ENCODE results near the gene BRAT1. TPM values are rescaled to one million over a fixed set of nuclear protein-coding genes. Genes with fewer than 3 reads are reported as not detected.
"Not testable (repeated sequence)": the region's sequence is repeated elsewhere in the genome, so short reads cannot be mapped to it uniquely, and the experiment has no call there.

Gene BRAT1
- polyA plus RNA-seq, 2 donors = 15.6 to 19.5 TPM

DNA sequence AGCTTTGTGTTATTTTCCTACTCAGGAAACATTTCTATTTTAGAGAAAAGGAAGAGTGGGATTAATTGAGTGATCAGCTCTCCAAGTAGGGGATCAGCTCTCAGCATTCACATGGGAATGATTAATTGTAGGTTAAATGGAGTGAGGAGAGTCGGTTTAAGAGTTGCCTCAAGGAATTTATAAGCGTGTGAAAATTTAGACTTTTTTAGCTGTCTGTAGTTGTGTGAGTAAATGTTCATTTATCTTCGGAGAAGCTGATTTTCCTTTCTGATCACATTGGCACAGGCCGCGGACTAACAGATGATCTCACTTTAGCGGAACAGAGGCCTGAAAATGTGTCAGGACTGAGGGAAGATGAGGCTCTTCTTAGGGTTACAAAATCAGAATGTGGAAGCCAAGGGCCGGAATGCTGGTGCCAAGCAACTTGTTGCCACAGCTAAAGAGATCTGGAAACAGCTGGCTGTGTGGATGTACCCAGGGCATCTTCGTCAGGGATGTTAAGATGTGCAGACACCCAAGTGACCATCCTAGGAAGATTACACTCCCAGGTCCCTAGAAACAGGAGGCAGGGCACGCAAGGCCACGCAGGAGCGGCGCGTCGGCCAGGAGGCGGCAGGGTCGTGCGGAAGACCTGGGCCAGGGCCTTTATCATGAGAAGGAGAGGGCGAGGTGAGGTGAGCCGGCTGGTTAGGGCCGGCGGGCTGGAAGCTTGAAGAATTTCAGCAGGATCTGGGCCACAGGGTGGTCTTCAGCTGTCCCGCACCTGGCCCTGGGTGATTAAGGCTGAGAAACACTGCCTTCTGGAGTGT is 41.3 kb upstream of the BRAT1 start:
- Histone ChIP-seq H3K27me3 (ENCODE audit: control insufficient read depth in 1 of 2, insufficient read depth in 2 of 2, low read length in 2 of 2) (no peaks in the 10 kb centered on the region), H3K9me3 (ENCODE audit: control insufficient read depth in 2 of 2, insufficient read depth in 1 of 2, low read depth in 1 of 2, low read length in 1 of 2) (no peaks in the 10 kb centered on the region), H3K27ac (ENCODE audit: low read depth in 2 of 2, low read length in 1 of 2) (no peak overlapping the region), H3K36me3 (ENCODE audit: control insufficient read depth in 2 of 2, insufficient read depth in 2 of 2, low read length in 1 of 2) (peaks cover 4 to 41% of the 10 kb centered on the region in 2 donors), H3K4me3 (ENCODE audit: low read depth in 1 of 2, low read length in 2 of 2) (no peak overlapping the region), H3K4me1 (ENCODE audit: control insufficient read depth in 2 of 2, insufficient read depth in 2 of 2, low read length in 1 of 2) (no peaks in the 10 kb centered on the region)
- 80 to 87% methylated on average over 22 of the region's 22 CpGs for WGBS, 2 donors

GRCh38 chr7:2595258-2595860 is 40.0 kb upstream of the BRAT1 start:
- Histone ChIP-seq H3K27ac (ENCODE audit: low read depth in 2 of 2, low read length in 1 of 2) (no peak overlapping the region), H3K27me3 (ENCODE audit: control insufficient read depth in 1 of 2, insufficient read depth in 2 of 2, low read length in 2 of 2) (no peaks in the 10 kb centered on the region), H3K4me3 (ENCODE audit: low read depth in 1 of 2, low read length in 2 of 2) (no peak overlapping the region), H3K9me3 (ENCODE audit: control insufficient read depth in 2 of 2, insufficient read depth in 1 of 2, low read depth in 1 of 2, low read length in 1 of 2) (no peaks in the 10 kb centered on the region), H3K4me1 (ENCODE audit: control insufficient read depth in 2 of 2, insufficient read depth in 2 of 2, low read length in 1 of 2) (no peaks in the 10 kb centered on the region), H3K36me3 (ENCODE audit: control insufficient read depth in 2 of 2, insufficient read depth in 2 of 2, low read length in 1 of 2) (peaks cover 4 to 35% of the 10 kb centered on the region in 2 donors)
- WGBS, 2 donors = 87 to 94% methylated on average over 27 of the region's 27 CpGs

- WGBS, 2 donors = 88 to 89% methylated on average over 10 of the region's 10 CpGs
- H3K9me3 ChIP-seq (ENCODE audit: control insufficient read depth in 2 of 2, insufficient read depth in 1 of 2, low read depth in 1 of 2, low read length in 1 of 2) = no peaks in the 10 kb centered on the region
- no peak overlapping the region for H3K4me3 ChIP-seq (ENCODE audit: low read depth in 1 of 2, low read length in 2 of 2)
- peaks cover 4 to 37% of the 10 kb centered on the region in 2 donors for H3K36me3 ChIP-seq (ENCODE audit: control insufficient read depth in 2 of 2, insufficient read depth in 2 of 2, low read length in 1 of 2)
- H3K4me1 ChIP-seq (ENCODE audit: control insufficient read depth in 2 of 2, insufficient read depth in 2 of 2, low read length in 1 of 2) = no peaks in the 10 kb centered on the region
- no peak overlapping the region for H3K27ac ChIP-seq (ENCODE audit: low read depth in 2 of 2, low read length in 1 of 2)
- H3K27me3 ChIP-seq (ENCODE audit: control insufficient read depth in 1 of 2, insufficient read depth in 2 of 2, low read length in 2 of 2) = no peaks in the 10 kb centered on the region
Observed at GRCh38 chr7:2594599-2594998, 39.3 kb upstream of the BRAT1 start.

DNA sequence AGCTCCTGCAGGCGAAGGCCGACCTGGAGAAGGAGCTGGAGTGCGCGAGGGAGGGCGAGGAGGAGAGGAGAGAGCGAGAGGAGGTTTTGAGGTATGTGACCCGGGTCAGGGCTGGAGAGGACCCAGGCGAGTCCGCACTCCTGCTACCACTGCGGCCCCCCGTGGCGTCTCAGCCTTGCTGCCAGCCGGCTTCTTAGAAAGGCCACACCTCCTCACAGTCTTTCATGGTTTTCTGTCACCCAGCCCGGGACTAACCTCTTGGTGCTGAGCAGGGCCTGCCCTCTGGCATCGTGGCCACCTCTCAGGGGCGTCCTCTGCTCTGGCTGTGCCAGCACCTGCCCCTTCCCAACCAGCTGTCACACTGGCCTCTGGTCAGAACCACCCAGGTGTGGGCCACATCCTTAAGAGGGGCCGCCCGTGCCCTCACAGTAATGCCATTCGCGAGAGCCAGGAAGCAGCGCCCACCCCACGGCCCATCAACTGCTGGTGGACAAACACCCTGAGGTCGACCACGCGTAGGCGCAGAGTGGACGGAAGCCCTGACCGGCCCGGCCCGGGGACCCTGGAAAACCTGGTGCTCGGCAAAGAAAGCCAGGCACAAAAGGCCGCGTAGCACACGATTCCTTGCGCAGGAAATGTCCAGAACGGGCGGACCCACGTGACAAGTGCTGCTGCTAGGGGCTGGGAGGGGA is 37.9 kb upstream of the BRAT1 start:
- 95 to 97% methylated on average over 38 of the region's 38 CpGs for WGBS, 2 donors
- H3K9me3 ChIP-seq (ENCODE audit: control insufficient read depth in 2 of 2, insufficient read depth in 1 of 2, low read depth in 1 of 2, low read length in 1 of 2) = no peaks in the 10 kb centered on the region
- H3K27me3 ChIP-seq (ENCODE audit: control insufficient read depth in 1 of 2, insufficient read depth in 2 of 2, low read length in 2 of 2) = no peaks in the 10 kb centered on the region
- peaks cover 4 to 30% of the 10 kb centered on the region in 2 donors for H3K36me3 ChIP-seq (ENCODE audit: control insufficient read depth in 2 of 2, insufficient read depth in 2 of 2, low read length in 1 of 2)
- H3K27ac ChIP-seq (ENCODE audit: low read depth in 2 of 2, low read length in 1 of 2) = no peak overlapping the region
- H3K4me3 ChIP-seq (ENCODE audit: low read depth in 1 of 2, low read length in 2 of 2) = no peak overlapping the region
- no peaks in the 10 kb centered on the region for H3K4me1 ChIP-seq (ENCODE audit: control insufficient read depth in 2 of 2, insufficient read depth in 2 of 2, low read length in 1 of 2)

- H3K27ac ChIP-seq (ENCODE audit: low read depth in 2 of 2, low read length in 1 of 2) = no peak overlapping the region
- no peaks in the 10 kb centered on the region for H3K4me1 ChIP-seq (ENCODE audit: control insufficient read depth in 2 of 2, insufficient read depth in 2 of 2, low read length in 1 of 2)
- 95 to 97% methylated on average over 23 of the region's 23 CpGs for WGBS, 2 donors
- H3K27me3 ChIP-seq (ENCODE audit: control insufficient read depth in 1 of 2, insufficient read depth in 2 of 2, low read length in 2 of 2) = no peaks in the 10 kb centered on the region
- no peak overlapping the region for H3K4me3 ChIP-seq (ENCODE audit: low read depth in 1 of 2, low read length in 2 of 2)
- no peaks in the 10 kb centered on the region for H3K9me3 ChIP-seq (ENCODE audit: control insufficient read depth in 2 of 2, insufficient read depth in 1 of 2, low read depth in 1 of 2, low read length in 1 of 2)
- H3K36me3 ChIP-seq (ENCODE audit: control insufficient read depth in 2 of 2, insufficient read depth in 2 of 2, low read length in 1 of 2) = peaks cover 4 to 33% of the 10 kb centered on the region in 2 donors
Observed at GRCh38 chr7:2592375-2592865, 37.1 kb upstream of the BRAT1 start.

- not testable (repeated sequence) for H3K27ac ChIP-seq (ENCODE audit: low read depth in 2 of 2, low read length in 1 of 2); H3K4me1 ChIP-seq (ENCODE audit: control insufficient read depth in 2 of 2, insufficient read depth in 2 of 2, low read length in 1 of 2); H3K4me3 ChIP-seq (ENCODE audit: low read depth in 1 of 2, low read length in 2 of 2); H3K9me3 ChIP-seq (ENCODE audit: control insufficient read depth in 2 of 2, insufficient read depth in 1 of 2, low read depth in 1 of 2, low read length in 1 of 2); H3K27me3 ChIP-seq (ENCODE audit: control insufficient read depth in 1 of 2, insufficient read depth in 2 of 2, low read length in 2 of 2)
- WGBS, 2 donors = 94 to 98% methylated on average over 15 of the region's 15 CpGs
- H3K36me3 ChIP-seq (ENCODE audit: control insufficient read depth in 2 of 2, insufficient read depth in 2 of 2, low read length in 1 of 2) = peaks cover 0 to 30% of the 10 kb centered on the region in 2 donors
Observed at GRCh38 chr7:2589941-2590340, 34.6 kb upstream of the BRAT1 start.

DNA sequence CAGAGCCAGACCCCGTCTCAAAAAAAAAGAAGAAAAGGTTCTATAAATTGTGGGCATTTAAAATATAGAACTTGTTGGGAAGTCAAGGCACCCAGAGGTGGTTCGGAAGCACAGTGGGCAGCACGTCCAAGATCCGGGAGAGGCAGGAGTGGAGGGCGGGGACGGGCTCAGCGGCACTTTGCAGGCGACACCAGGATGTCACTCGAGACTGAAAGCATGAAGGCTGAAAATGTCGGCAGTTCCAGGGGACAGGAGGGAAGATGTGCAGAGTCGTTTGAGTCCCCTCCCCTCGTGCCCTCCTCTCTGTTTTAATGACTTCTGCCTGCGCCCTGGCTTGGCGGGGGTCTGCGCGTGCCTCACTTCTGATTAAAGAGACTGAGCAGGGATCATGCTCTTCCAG is 34.0 kb upstream of the BRAT1 start:
- 93 to 94% methylated on average over 16 of the region's 16 CpGs for WGBS, 2 donors

DNA sequence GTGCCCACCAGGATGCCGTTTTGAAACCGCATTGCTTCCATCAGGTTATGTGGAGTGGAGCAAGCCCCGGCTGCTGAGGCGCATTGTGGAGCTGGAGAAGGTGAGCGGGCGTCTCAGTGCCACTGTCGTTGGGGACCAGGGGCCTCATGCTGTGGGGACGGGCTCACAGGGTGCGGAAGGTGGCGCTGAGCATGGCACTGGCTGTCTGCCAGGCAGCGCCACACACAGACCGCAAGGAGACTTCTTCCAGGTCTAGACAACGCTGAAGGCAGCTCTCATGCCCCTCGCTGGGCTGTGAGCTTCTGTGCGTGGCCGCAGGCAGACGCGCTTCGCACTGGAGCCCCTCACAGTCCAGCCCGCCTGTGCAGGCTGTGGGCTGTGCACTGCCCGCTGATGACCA is 32.5 kb upstream of the BRAT1 start:
- Histone ChIP-seq H3K27me3 (ENCODE audit: control insufficient read depth in 1 of 2, insufficient read depth in 2 of 2, low read length in 2 of 2) (no peaks in the 10 kb centered on the region), H3K36me3 (ENCODE audit: control insufficient read depth in 2 of 2, insufficient read depth in 2 of 2, low read length in 1 of 2) (peaks cover 0 to 26% of the 10 kb centered on the region in 2 donors), H3K27ac (ENCODE audit: low read depth in 2 of 2, low read length in 1 of 2) (no peak overlapping the region), H3K4me3 (ENCODE audit: low read depth in 1 of 2, low read length in 2 of 2) (no peak overlapping the region), H3K9me3 (ENCODE audit: control insufficient read depth in 2 of 2, insufficient read depth in 1 of 2, low read depth in 1 of 2, low read length in 1 of 2) (no peaks in the 10 kb centered on the region), H3K4me1 (ENCODE audit: control insufficient read depth in 2 of 2, insufficient read depth in 2 of 2, low read length in 1 of 2) (no peaks in the 10 kb centered on the region)
- WGBS, 2 donors = 96 to 98% methylated on average over 21 of the region's 21 CpGs

More for the DNA sequence above, 34.0 kb upstream of the BRAT1 start:
- no peak overlapping the region for H3K4me3 ChIP-seq (ENCODE audit: low read depth in 1 of 2, low read length in 2 of 2)
- H3K9me3 ChIP-seq (ENCODE audit: control insufficient read depth in 2 of 2, insufficient read depth in 1 of 2, low read depth in 1 of 2, low read length in 1 of 2) = no peaks in the 10 kb centered on the region
- H3K27me3 ChIP-seq (ENCODE audit: control insufficient read depth in 1 of 2, insufficient read depth in 2 of 2, low read length in 2 of 2) = no peaks in the 10 kb centered on the region
- peaks cover 0 to 32% of the 10 kb centered on the region in 2 donors for H3K36me3 ChIP-seq (ENCODE audit: control insufficient read depth in 2 of 2, insufficient read depth in 2 of 2, low read length in 1 of 2)
- no peaks in the 10 kb centered on the region for H3K4me1 ChIP-seq (ENCODE audit: control insufficient read depth in 2 of 2, insufficient read depth in 2 of 2, low read length in 1 of 2)
- no peak overlapping the region for H3K27ac ChIP-seq (ENCODE audit: low read depth in 2 of 2, low read length in 1 of 2)

DNA sequence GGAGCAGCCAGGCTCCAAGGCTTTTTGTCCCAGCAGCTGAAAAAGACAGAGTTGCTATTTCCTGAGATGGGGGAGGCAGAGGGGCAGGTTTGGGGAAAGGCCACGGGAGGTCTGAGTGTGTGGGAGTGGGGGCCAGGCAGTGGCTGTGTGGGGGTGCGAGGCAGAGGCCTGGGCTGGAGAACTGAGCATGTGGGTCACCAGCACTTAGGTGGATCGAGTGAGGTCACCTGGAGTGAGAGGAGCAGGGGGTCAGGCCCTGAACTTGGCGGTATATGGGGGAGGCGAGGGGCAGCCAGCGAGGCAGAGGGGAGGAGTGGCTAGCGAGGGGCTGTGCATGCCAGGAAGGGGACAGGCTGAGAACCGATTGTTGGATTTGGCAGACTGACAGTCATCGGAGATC is 31.8 kb upstream of the BRAT1 start:
- H3K4me1 ChIP-seq (ENCODE audit: control insufficient read depth in 2 of 2, insufficient read depth in 2 of 2, low read length in 1 of 2) = no peaks in the 10 kb centered on the region
- H3K27me3 ChIP-seq (ENCODE audit: control insufficient read depth in 1 of 2, insufficient read depth in 2 of 2, low read length in 2 of 2) = no peaks in the 10 kb centered on the region
- peaks cover 0 to 19% of the 10 kb centered on the region in 2 donors for H3K36me3 ChIP-seq (ENCODE audit: control insufficient read depth in 2 of 2, insufficient read depth in 2 of 2, low read length in 1 of 2)
- WGBS, 2 donors = 91 to 96% methylated on average over 9 of the region's 9 CpGs
- H3K9me3 ChIP-seq (ENCODE audit: control insufficient read depth in 2 of 2, insufficient read depth in 1 of 2, low read depth in 1 of 2, low read length in 1 of 2) = no peaks in the 10 kb centered on the region
- no peak overlapping the region for H3K27ac ChIP-seq (ENCODE audit: low read depth in 2 of 2, low read length in 1 of 2)
- H3K4me3 ChIP-seq (ENCODE audit: low read depth in 1 of 2, low read length in 2 of 2) = no peak overlapping the region

Data from esophagus (tissue), 2 donors.